Suprapubic skin (tissue), 4 donors: ENCODE results near the gene SNTN. TPM values are rescaled to one million over a fixed set of nuclear protein-coding genes. Genes with fewer than 3 reads are reported as not detected.

Experiments used
- DNase-seq, 2 donors: peaks; one replicate each; pipeline ENCODE4 v3.0.0-alpha.2; 2019; ENCODE audit warnings: low spot score in 2 of 2
- H3K27ac ChIP-seq: fragments of 200-600 bp; sonication (generic); one replicate; pipeline ENCODE4 v1.5.1; 2019
- H3K27me3 ChIP-seq: fragments of 200-600 bp; sonication (generic); one replicate; pipeline ENCODE4 v1.5.1; 2019
- H3K36me3 ChIP-seq: fragments of 200-600 bp; sonication (generic); one replicate; pipeline ENCODE4 v1.5.1; 2019
- H3K4me1 ChIP-seq: fragments of 200-600 bp; sonication (generic); one replicate; pipeline ENCODE4 v1.5.1; 2019
- H3K4me3 ChIP-seq: fragments of 200-600 bp; sonication (generic); one replicate; pipeline ENCODE4 v1.5.1; 2019; ENCODE audit warnings: mild to moderate bottlenecking
- H3K9me3 ChIP-seq: fragments of 200-600 bp; sonication (generic); one replicate; pipeline ENCODE4 v1.5.1; 2019
- EP300 ChIP-seq: sonication (generic); formaldehyde crosslinking; IDR thresholded peaks from one replicate; pipeline ENCODE4 v1.6.1; 2017; ENCODE audit warnings: antibody characterized with exemption
- POLR2A ChIP-seq, 2 donors: fragments of 450-650 bp; IDR thresholded peaks; one replicate each; pipeline ENCODE4 v1.6.1; 2017; ENCODE audit warnings: antibody characterized with exemption in 2 of 2, mild to moderate bottlenecking in 2 of 2, moderate library complexity in 2 of 2
- POLR2AphosphoS5 ChIP-seq, 3 donors: sonication (generic); formaldehyde crosslinking; IDR thresholded peaks; one replicate each; pipeline ENCODE4 v1.6.1; 2017; ENCODE audit warnings: antibody characterized with exemption in 3 of 3
- WGBS: methylation state at CpG from one replicate; pipeline ENCODE4 v1.1.5; 2018; 5-methylcytosine and 5-hydroxymethylcytosine counted together
- total RNA-seq, 4 donors: library from RNA; depleted of rRNA; stranded (reverse); fragments of >200 nt; gene quantifications; one replicate each; pipeline ENCODE4 v1.1.0, GENCODE V29; 2016
- TF ChIP-seq, protein P1 (sequence below), 2 donors: fragments of 200-600 bp in 1 of 2; fragments of 450-650 bp in 1 of 2; sonication (generic) in 1 of 2; IDR thresholded peaks; one replicate each; pipeline ENCODE4 v1.5.1; 2016 to 2019; ENCODE audit warnings: antibody characterized with exemption in 2 of 2, mild to moderate bottlenecking in 1 of 2, moderate library complexity in 1 of 2

The SNTN gene
- total RNA-seq, 4 donors from 2014 or later, result not detected

DNA sequence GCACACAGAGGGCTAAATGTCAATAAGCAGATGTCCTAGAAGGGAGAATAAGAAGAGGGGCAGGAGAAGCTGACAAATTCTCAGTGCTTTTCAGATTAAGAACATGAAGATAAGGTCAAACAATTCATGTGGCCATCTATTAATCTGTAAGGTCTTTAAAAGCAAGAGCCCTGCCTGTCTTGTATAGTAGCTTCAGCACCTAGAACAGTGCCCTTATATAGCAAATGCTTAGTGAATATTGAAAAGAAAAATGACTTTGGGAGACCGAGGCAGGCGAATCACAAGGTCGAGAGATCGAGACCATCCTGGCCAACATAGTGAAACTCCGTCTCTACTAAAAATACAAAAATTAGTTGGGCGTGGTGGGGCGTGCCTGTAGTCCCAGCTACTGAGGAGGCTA is 18.1 kb downstream of the SNTN start:
- no peak for DNase-seq
- Histone ChIP-seq H3K27me3 (no peaks in the 10 kb centered on the region), H3K4me3 (no peak overlapping the region), H3K27ac (no peak overlapping the region), H3K36me3 (no peaks in the 10 kb centered on the region), H3K9me3 (no peaks in the 10 kb centered on the region), H3K4me1 (peaks cover 10% of the 10 kb centered on the region)
- 94% methylated on average over 7 of the region's 7 CpGs for WGBS
- TF ChIP-seq POLR2AphosphoS5 (IDR thresholded peaks at IDR 0.05) (no peak), POLR2A (IDR thresholded peaks at IDR 0.05) (no peak), EP300 (no peak)
- TF ChIP-seq, protein P1, sequence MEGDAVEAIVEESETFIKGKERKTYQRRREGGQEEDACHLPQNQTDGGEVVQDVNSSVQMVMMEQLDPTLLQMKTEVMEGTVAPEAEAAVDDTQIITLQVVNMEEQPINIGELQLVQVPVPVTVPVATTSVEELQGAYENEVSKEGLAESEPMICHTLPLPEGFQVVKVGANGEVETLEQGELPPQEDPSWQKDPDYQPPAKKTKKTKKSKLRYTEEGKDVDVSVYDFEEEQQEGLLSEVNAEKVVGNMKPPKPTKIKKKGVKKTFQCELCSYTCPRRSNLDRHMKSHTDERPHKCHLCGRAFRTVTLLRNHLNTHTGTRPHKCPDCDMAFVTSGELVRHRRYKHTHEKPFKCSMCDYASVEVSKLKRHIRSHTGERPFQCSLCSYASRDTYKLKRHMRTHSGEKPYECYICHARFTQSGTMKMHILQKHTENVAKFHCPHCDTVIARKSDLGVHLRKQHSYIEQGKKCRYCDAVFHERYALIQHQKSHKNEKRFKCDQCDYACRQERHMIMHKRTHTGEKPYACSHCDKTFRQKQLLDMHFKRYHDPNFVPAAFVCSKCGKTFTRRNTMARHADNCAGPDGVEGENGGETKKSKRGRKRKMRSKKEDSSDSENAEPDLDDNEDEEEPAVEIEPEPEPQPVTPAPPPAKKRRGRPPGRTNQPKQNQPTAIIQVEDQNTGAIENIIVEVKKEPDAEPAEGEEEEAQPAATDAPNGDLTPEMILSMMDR (IDR thresholded peaks at IDR 0.05), result no peak

DNA sequence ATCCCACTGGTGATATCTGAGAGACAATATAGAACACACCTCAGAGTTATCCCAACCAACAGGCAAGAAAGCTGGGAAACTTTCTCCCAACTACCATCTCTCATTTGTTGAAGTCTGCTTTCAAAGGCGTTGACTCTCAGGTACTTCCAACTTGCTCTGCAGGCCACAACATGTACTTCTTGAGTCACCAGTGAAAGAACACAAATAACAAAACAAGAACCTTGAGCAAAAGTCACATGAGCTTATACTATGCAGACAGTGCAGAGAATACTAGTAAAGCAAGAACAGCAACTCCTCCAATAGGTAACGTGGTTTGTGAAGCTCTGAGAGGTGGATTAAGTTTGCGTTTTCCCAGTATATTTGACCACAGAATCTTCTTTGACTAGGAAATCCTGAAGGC is 20.6 kb downstream of the SNTN start:
- Histone ChIP-seq H3K4me1 (peaks cover 10% of the 10 kb centered on the region), H3K9me3 (no peaks in the 10 kb centered on the region), H3K36me3 (no peaks in the 10 kb centered on the region), H3K4me3 (no peak overlapping the region), H3K27ac (no peak overlapping the region), H3K27me3 (no peaks in the 10 kb centered on the region)
- no peak for DNase-seq
- WGBS, result 46% methylated on average over 3 of the region's 3 CpGs
- TF ChIP-seq, protein P1 (IDR thresholded peaks at IDR 0.05), result no peak
- no peak for TF ChIP-seq POLR2AphosphoS5 (IDR thresholded peaks at IDR 0.05)
- no peak for TF ChIP-seq POLR2A (IDR thresholded peaks at IDR 0.05)
- TF ChIP-seq EP300, result no peak

DNA sequence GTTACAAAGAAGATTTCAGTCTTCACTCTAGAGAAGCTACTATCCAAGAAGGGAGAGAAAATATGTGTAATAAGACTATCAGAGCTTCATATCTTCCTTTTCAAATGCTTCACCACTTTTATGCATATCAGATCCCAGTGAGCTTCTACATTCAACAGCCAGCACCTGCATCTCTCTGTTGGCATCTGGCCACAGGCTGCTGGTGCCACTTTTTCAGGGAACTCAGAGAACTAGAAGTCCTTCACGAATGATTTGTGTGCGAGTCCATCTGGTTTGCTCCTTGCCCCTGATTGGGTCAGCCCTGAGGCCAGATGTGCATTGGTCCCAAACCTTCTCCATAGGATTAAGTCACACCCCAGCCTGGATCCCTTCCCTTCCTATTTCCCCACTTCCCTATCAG is 22.1 kb downstream of the SNTN start:
- 31% methylated on average over 2 of the region's 2 CpGs for WGBS
- no peaks in the 10 kb centered on the region for H3K36me3 ChIP-seq
- H3K4me3 ChIP-seq, result no peak overlapping the region
- H3K27ac ChIP-seq, result no peak overlapping the region
- peaks cover 10% of the 10 kb centered on the region for H3K4me1 ChIP-seq
- TF ChIP-seq POLR2AphosphoS5 (IDR thresholded peaks at IDR 0.05) (no peak), EP300 (no peak), POLR2A (IDR thresholded peaks at IDR 0.05) (no peak)
- TF ChIP-seq, protein P1 (IDR thresholded peaks at IDR 0.05), result no peak
- no peak for DNase-seq
- H3K27me3 ChIP-seq, result no peaks in the 10 kb centered on the region
- no peaks in the 10 kb centered on the region for H3K9me3 ChIP-seq

DNA sequence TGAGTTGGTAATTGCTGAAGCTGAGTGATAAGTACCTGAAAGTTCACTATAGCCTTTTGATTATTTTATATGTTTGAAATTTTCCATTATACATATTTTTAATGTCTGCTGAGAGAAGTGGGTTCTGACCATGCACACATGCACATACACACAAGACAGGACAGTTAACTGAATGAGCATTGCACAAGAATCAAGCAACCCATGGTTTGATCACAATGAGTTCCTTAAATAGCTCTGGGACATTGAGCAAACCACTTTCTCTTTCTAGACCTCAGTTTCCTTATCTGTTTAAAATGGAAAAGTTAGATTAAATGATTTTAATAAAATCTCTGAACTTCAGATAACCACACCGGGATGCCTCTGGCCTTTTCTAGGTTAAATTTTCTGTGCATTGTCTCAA is 26.7 kb downstream of the SNTN start:
- 97% methylated on average over 1 of the region's 1 CpG for WGBS
- TF ChIP-seq POLR2AphosphoS5 (IDR thresholded peaks at IDR 0.05) (no peak), POLR2A (IDR thresholded peaks at IDR 0.05) (no peak), EP300 (no peak)
- TF ChIP-seq, protein P1 (IDR thresholded peaks at IDR 0.05), result no peak
- H3K27ac ChIP-seq, result no peak overlapping the region

DNA sequence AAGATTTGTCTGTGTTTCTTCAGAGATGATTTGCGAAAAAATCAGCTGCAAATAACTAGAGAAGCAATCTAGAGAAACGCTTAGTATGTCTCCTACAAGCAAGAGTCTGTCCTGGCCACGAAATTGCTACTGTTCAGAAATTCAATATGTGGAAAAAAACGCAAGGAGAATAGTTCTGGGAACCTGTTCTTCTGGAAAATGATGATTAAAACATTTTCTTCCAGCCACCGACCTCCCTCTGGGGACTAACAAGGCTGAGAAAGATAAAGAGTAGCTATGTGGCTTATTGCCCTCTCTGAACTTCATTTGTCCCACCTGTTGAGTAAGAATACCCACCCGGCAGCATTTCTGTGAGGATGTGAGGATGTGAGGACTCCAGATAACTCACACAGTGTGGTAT is 31.6 kb downstream of the SNTN start:
- WGBS, result 67% methylated on average over 6 of the region's 6 CpGs
- TF ChIP-seq, protein P1 (IDR thresholded peaks at IDR 0.05), result no peak
- no peak for TF ChIP-seq EP300
- Histone ChIP-seq H3K36me3 (no peaks in the 10 kb centered on the region), H3K4me3 (no peak overlapping the region), H3K27me3 (no peaks in the 10 kb centered on the region), H3K9me3 (no peaks in the 10 kb centered on the region), H3K4me1 (no peaks in the 10 kb centered on the region), H3K27ac (no peak overlapping the region)
- DNase-seq, result no peak

More for the DNA sequence above, 26.7 kb downstream of the SNTN start:
- DNase-seq, result no peak
- Histone ChIP-seq H3K4me1 (peaks cover 2% of the 10 kb centered on the region), H3K4me3 (no peak overlapping the region), H3K27me3 (no peaks in the 10 kb centered on the region), H3K36me3 (no peaks in the 10 kb centered on the region), H3K9me3 (no peaks in the 10 kb centered on the region)
